ENCODE results near the gene CCDC66.

CCDC66 gene

DNA sequence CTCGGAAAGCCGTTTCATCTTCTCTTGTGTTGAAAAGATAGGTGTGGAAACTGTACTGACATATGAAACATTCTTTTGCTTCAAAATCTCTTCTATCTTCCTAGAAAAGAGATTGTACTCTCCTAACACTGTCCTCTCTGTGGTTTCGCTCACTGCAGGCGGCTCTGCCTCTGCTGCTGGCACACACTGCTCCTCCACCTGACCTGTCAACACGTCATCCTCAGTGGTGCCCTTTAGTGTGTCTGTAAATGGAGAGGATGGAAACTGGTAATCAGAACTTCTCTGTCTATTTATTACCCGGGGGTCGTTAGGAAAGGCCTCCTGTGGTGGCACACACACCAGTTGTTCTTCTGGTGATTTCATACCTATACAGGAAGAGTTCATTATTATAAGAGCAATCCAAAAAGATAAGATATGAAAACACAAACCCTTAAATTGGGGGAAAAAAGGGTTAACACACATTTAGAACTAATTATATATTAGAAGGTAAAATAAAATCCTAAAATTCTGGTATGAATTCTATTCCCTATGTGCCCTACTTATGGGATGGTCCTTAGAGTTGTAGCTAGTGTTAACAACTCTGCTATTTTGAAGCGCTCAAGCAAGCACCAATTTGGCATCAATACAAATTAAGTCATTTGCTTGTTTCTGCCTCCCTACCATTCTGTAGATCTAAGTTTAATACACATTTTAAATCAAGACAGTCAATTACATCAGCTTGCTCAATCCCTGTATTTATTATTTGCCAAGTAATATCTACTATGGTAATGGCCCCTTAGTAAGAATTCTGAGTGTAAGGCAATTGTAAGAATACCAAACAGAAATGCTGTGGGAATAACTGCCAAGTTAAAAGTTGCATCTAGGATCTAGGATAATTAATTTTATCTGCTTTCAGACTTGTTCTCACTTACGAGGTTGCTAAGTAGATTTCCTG lies 76.9 kb downstream of the CCDC66 start:
- TF ChIP-seq CTCF (IDR thresholded peaks at IDR 0.05; ENCODE audit: low read length, missing control alignments): no peak
- no peak overlapping the region for H3K4me3 ChIP-seq (replicated peaks; ENCODE audit: low read depth, low read length)
- DNase-seq (ENCODE audit: low read depth): no peak

DNA sequence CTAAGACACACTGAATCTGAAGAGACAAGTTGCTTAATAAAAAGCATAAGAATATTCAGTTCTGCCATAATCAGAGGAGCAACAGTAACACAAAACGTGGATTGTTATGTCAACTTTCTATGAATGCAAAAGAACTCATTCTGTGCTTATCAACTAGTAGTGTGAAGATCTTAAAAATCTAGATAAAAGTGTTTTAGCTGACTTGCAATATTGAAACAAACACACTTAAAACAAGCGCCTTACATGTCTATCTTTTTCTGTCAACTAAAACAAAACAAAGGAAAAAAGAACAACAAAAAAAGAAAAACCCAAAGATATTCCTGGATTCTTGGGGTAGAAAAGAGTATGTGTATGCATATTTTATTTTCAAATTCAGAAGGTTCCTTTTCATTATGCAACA lies 88.4 kb downstream of the CCDC66 start:
- TF ChIP-seq CTCF (IDR thresholded peaks at IDR 0.05; ENCODE audit: low read length, missing control alignments): no peak
- no peak for DNase-seq (ENCODE audit: low read depth)
- H3K4me3 ChIP-seq (replicated peaks; ENCODE audit: low read depth, low read length): no peak overlapping the region

GRCh38 chr3:56654460-56654859 lies 97.5 kb downstream of the CCDC66 start:
- no peak for TF ChIP-seq CTCF (IDR thresholded peaks at IDR 0.05; ENCODE audit: low read length, missing control alignments)
- no peak overlapping the region for H3K4me3 ChIP-seq (replicated peaks; ENCODE audit: low read depth, low read length)
- DNase-seq (ENCODE audit: low read depth): no peak

- DNase-seq (ENCODE audit: low read depth): peak; percentile 37
- H3K4me3 ChIP-seq (replicated peaks; ENCODE audit: low read depth, low read length): no peak overlapping the region
- no peak for TF ChIP-seq CTCF (IDR thresholded peaks at IDR 0.05; ENCODE audit: low read length, missing control alignments)
Observed at GRCh38 chr3:56655709-56656108, 98.7 kb downstream of the CCDC66 start.

DNA sequence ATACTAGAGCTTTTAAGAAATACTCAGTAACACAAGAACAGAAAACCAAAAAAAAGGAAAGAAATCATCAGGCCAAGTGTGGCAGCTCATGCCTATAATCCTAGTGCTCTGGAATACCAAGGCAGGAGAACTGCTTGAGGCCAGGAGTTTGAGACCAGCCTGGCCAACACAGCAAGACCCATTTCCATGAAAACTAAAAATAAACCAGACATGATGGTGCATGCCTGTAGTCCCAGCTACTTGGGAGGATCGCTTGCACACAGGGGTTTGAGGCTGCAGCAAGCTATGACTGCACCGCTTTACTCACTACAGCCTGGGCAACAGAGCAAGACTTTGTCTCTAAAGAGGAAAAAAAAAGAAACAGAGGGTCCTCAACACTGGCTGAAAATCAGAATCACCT lies 107.8 kb downstream of the CCDC66 start:
- H3K4me3 ChIP-seq (replicated peaks; ENCODE audit: low read depth, low read length): no peak overlapping the region
- TF ChIP-seq CTCF (IDR thresholded peaks at IDR 0.05; ENCODE audit: low read length, missing control alignments): no peak
- DNase-seq (ENCODE audit: low read depth): no peak

DNA sequence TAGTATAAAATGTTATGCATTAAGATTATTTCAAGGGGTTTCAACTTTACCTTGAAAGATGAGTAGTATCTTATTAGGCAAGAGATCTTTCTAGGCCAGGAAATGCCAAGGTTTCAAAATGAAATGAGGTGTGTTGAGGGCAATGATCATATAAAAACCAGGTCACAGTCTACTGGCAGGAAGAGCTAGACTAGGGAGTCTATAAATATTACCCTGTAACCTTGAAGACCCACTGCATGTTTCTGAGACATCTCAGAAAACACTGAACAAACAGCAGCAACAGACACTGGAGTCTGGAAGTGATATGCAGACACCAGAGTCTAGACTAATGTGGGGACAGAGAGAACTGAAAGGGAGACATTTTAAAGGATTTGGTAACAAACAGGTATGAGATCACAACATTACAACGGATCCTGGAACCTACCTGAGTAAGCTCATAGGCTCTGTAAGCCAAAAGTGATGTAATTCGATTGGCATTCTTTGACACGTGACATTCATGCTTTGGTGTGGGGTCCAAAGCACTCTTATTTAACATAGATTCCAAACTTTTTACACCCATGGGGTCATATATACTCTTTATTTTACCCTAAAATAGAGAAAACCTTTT lies 111.1 kb downstream of the CCDC66 start:
- DNase-seq (ENCODE audit: low read depth): no peak
- H3K4me3 ChIP-seq (replicated peaks; ENCODE audit: low read depth, low read length): no peak overlapping the region
- no peak for TF ChIP-seq CTCF (IDR thresholded peaks at IDR 0.05; ENCODE audit: low read length, missing control alignments)
